Neural cell (in vitro differentiated cells): ENCODE data around the gene LFNG.

Experiments
- CTCF ChIP-seq: fragments of 450-650 bp; IDR thresholded peaks from 2 replicates; pipeline ENCODE4 v1.5.1; 2014; ENCODE audit warnings: antibody characterized with exemption, mild to moderate bottlenecking, moderate library complexity; ENCODE audit not compliant: poor library complexity, severe bottlenecking
- EP300 ChIP-seq: fragments of 450-650 bp; conservative IDR thresholded peaks from 2 replicates; pipeline ENCODE4 v1.6.1; 2014; ENCODE audit warnings: antibody characterized with exemption, mild to moderate bottlenecking, moderate library complexity; ENCODE audit not compliant: poor library complexity, severe bottlenecking
- EZH2 ChIP-seq: fragments of 200-600, 300-800 bp; shearing (Covaris generic), sonication (generic); IDR thresholded peaks from 2 replicates; pipeline ENCODE4 v1.6.1; 2014; ENCODE audit warnings: antibody characterized with exemption, low read length, borderline replicate concordance, mild to moderate bottlenecking; ENCODE audit not compliant: insufficient read depth, poor library complexity, severe bottlenecking
- RAD21 ChIP-seq: fragments of 450-650 bp; conservative IDR thresholded peaks from 2 replicates; pipeline ENCODE4 v1.6.1; 2014; ENCODE audit warnings: antibody characterized with exemption, mild to moderate bottlenecking, moderate library complexity
- TAF1 ChIP-seq: IDR thresholded peaks from 2 replicates; pipeline ENCODE4 v1.6.1; 2012; ENCODE audit warnings: low read depth
- TF ChIP-seq, protein P1 (sequence below): IDR thresholded peaks from 2 replicates; pipeline ENCODE4 v1.6.1; 2012; ENCODE audit warnings: borderline replicate concordance

DNA sequence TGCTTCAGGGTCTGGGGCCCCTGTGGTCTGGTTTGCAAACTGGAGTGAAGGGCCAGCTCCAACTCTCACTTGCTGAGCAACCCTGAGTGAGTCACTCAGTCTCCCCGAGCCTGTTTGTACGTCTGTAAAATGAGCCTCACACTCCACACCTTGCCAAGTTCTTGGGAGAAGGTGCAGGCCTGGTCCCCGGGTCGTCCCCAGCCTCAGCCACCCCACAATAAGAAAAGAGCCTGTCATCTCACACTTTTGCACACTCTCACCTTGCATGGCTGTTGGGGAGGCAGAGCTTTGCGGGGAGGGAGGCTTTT is 48.6 kb upstream of the LFNG start:
- no peak for TF ChIP-seq CTCF
- no peak for TF ChIP-seq EZH2
- TF ChIP-seq EP300: no peak
- no peak for TF ChIP-seq RAD21
- no peak for TF ChIP-seq TAF1
- TF ChIP-seq, protein P1, sequence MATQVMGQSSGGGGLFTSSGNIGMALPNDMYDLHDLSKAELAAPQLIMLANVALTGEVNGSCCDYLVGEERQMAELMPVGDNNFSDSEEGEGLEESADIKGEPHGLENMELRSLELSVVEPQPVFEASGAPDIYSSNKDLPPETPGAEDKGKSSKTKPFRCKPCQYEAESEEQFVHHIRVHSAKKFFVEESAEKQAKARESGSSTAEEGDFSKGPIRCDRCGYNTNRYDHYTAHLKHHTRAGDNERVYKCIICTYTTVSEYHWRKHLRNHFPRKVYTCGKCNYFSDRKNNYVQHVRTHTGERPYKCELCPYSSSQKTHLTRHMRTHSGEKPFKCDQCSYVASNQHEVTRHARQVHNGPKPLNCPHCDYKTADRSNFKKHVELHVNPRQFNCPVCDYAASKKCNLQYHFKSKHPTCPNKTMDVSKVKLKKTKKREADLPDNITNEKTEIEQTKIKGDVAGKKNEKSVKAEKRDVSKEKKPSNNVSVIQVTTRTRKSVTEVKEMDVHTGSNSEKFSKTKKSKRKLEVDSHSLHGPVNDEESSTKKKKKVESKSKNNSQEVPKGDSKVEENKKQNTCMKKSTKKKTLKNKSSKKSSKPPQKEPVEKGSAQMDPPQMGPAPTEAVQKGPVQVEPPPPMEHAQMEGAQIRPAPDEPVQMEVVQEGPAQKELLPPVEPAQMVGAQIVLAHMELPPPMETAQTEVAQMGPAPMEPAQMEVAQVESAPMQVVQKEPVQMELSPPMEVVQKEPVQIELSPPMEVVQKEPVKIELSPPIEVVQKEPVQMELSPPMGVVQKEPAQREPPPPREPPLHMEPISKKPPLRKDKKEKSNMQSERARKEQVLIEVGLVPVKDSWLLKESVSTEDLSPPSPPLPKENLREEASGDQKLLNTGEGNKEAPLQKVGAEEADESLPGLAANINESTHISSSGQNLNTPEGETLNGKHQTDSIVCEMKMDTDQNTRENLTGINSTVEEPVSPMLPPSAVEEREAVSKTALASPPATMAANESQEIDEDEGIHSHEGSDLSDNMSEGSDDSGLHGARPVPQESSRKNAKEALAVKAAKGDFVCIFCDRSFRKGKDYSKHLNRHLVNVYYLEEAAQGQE: no peak
